Testis (tissue), 3 donors: ENCODE measurements around the gene MAPK8IP3. TPM values are rescaled to one million over a fixed set of nuclear protein-coding genes. Genes with fewer than 3 reads are reported as not detected.

Source experiments
- DNase-seq: peaks from one replicate; pipeline ENCODE4 v3.0.0-alpha.2; 2019
- H3K27ac ChIP-seq, 2 donors: fragments of 200-600 bp; sonication (generic); one replicate each; pipeline ENCODE4 v1.5.1; 2019
- H3K27me3 ChIP-seq: fragments of 200-600 bp; sonication (generic); one replicate; pipeline ENCODE4 v1.5.1; 2019
- H3K36me3 ChIP-seq: fragments of 200-600 bp; sonication (generic); one replicate; pipeline ENCODE4 v1.5.1; 2017; ENCODE audit warnings: low read depth; ENCODE audit errors: missing control alignments
- H3K4me1 ChIP-seq: fragments of 200-600 bp; sonication (generic); one replicate; pipeline ENCODE4 v1.5.1; 2019
- H3K4me3 ChIP-seq, 2 donors: fragments of 200-600 bp; sonication (generic); one replicate each; pipeline ENCODE4 v1.5.1; 2017 to 2019
- H3K9me3 ChIP-seq: fragments of 200-600 bp; sonication (generic); one replicate; pipeline ENCODE4 v1.5.1; 2017
- POLR2A ChIP-seq: fragments of 450-650 bp; IDR thresholded peaks from one replicate; pipeline ENCODE4 v1.6.1; 2017; ENCODE audit warnings: antibody characterized with exemption, mild to moderate bottlenecking, moderate library complexity
- WGBS, 2 donors: methylation state at CpG; one replicate each; pipeline ENCODE4 v1.1.5; 2018; 5-methylcytosine and 5-hydroxymethylcytosine counted together
- intact Hi-C: fragments of 100-400 bp; cut with DNase I; formaldehyde crosslinking; loops from one replicate; pipeline ENCODE4 v1.15.1; 2023; ENCODE audit warnings: low total_unique reads
- polyA plus RNA-seq: library from polyadenylated mRNA; stranded (reverse); fragments of 350-450 nt; fragmentation: Illumina TruSeq; extraction: RNeasy Lipid Tissue Mini Kit (QIAGEN cat#74804); gene quantifications from one replicate; pipeline ENCODE4 v1.2.3, GENCODE V29; 2014; ENCODE audit warnings: low read depth, low replicate concordance; ENCODE audit not compliant: insufficient read depth
- total RNA-seq, 2 donors: library from RNA; depleted of rRNA; stranded (reverse); fragments of >200 nt; gene quantifications; one replicate each; pipeline ENCODE4 v1.2.3, GENCODE V29; 2016
- TF ChIP-seq, protein P1 (sequence below), 3 experiments: fragments of 450-650 bp in 2 of 3; fragments of 200-600 bp in 1 of 3; sonication (generic) in 1 of 3; IDR thresholded peaks; one replicate each; pipeline ENCODE4 v1.5.1; 2016 to 2019; ENCODE audit warnings: antibody characterized with exemption in 3 of 3, mild to moderate bottlenecking in 2 of 3, moderate library complexity in 1 of 3

The MAPK8IP3 gene
- total and polyA plus RNA-seq, 3 donors from 2014 or later, result 52.7 to 154 (median 128) TPM

DNA sequence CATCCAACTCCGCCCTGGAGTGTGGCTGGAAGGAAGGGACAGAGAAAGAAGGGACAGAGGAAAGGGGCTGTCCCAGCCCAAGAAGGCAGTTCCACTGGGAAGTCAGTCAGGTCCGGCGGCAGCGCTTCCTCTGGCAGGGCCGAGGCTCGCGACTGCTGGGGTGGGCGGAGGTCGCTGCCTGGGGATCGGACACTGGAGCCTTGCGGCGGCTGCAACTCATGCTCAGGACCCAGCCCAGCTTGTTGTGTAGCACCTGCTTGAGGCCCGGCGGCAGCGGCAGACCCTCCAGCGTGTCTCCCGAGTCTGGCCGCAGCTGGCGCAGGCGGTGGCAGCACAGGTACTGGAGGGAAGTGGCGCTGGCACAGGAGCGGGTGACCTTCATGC, 71.0 kb downstream of the MAPK8IP3 start:
- WGBS, 2 donors, result 88 to 89% methylated on average over 22 of the region's 22 CpGs
- Histone ChIP-seq H3K9me3 (no peaks in the 10 kb centered on the region), H3K4me3 (no peak overlapping the region), H3K36me3 (no peaks in the 10 kb centered on the region), H3K27ac (no peak overlapping the region), H3K4me1 (peaks cover 20% of the 10 kb centered on the region), H3K27me3 (no peaks in the 10 kb centered on the region)
- no peak for TF ChIP-seq POLR2A
- TF ChIP-seq, protein P1, sequence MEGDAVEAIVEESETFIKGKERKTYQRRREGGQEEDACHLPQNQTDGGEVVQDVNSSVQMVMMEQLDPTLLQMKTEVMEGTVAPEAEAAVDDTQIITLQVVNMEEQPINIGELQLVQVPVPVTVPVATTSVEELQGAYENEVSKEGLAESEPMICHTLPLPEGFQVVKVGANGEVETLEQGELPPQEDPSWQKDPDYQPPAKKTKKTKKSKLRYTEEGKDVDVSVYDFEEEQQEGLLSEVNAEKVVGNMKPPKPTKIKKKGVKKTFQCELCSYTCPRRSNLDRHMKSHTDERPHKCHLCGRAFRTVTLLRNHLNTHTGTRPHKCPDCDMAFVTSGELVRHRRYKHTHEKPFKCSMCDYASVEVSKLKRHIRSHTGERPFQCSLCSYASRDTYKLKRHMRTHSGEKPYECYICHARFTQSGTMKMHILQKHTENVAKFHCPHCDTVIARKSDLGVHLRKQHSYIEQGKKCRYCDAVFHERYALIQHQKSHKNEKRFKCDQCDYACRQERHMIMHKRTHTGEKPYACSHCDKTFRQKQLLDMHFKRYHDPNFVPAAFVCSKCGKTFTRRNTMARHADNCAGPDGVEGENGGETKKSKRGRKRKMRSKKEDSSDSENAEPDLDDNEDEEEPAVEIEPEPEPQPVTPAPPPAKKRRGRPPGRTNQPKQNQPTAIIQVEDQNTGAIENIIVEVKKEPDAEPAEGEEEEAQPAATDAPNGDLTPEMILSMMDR (IDR thresholded peaks at IDR 0.05), result no peak
- DNase-seq, result no peak
- intact Hi-C loops, result no loop called here

DNA sequence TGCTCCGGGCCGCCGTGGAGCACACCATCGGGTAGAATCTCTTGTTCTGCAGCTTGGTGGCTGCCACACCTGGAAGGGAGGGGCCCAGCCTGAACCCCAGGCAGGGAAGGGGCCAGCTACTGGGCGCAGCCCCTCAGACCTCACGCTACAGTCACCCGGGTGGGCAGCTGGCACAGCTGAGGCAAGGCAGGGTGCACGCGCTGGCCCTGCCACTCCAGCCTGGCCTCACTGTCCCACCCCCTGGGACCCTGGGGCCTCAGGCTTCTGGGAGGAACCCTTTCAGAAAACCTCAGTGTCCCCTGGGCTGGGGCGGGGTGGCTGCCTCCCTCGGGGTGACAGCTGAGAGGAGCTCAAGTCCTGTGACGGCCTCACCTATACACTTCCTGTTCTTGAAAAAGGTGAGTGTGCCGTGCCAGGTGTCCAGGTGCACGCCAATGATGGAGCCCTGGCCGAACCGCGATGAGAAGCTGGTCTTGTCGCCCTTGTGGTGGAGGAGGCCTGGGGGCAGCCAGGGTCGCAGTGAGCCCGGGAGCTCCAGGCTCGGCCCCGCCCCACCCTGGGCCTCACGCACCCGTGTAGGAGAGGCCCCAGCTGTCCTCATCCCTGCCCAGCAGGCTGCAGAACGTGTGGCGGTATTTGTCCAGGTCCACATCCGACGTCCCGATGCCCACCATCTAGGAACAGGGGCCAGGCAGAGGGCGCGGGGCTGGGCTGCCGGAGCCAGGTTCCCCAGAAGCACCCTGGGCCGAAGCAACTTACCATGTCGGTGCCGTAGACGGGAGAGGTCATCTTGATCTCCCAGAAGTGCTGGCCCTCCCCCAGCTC, 71.6 kb downstream of the MAPK8IP3 start:
- H3K4me3 ChIP-seq, result no peak overlapping the region
- WGBS, 2 donors, result 65 to 79% methylated on average over 4 to 32 of the region's 36 CpGs
- TF ChIP-seq, protein P1 (IDR thresholded peaks at IDR 0.05), result no peak
- no peak for TF ChIP-seq POLR2A
- intact Hi-C loops, result no loop called here
- no peaks in the 10 kb centered on the region for H3K36me3 ChIP-seq
- no peaks in the 10 kb centered on the region for H3K27me3 ChIP-seq
- H3K4me1 ChIP-seq, result peaks cover 16% of the 10 kb centered on the region
- no peak for DNase-seq
- no peaks in the 10 kb centered on the region for H3K9me3 ChIP-seq
- H3K27ac ChIP-seq, result no peak overlapping the region

DNA sequence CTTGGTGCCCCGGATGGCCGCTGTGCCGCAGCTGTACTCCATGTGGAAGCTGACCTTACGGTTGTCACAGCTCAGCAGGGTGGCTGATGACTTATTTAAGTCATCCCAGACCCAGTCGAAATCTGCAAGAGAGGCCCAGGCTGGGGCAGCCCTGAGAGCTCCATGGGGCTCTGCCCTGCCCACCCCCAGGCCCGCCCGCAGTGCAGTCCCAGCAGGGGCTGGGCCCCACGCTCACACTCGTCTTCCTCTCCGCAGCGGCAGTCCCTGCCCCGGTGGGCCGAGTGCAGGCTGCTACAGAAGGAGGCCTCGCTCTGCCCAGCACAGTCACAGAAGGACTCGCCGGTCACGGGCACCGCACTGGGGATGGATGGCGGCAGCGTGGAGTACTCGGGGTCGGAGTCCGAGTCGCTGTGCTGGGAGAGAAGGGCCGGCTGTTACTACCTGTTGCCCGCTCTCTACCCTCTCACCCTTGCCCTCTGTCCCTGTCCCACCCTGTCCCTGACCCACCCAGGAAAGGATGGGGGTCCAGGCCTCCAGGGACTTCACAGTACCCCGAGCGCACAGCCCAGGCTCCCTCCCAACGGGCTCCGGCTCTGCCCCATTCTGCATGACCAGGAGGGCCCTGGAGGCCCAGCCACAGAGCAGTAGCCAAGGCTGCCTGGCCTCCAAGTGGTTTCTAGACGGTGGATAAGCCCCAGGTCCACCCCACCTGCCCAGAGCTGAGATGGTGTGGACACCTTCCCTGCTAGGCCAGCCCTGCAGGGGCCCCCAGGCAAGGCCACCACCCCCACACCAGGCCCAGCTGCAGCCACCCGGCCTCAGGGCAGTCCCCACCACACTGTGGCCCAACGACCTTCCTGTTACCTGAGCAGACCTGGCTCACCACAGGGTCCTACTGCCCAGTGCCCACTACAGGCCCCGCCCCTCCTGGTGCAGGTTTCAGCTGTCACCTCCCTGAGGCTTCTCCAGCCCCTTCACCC, 72.5 kb downstream of the MAPK8IP3 start:
- TF ChIP-seq POLR2A, result no peak
- TF ChIP-seq, protein P1 (IDR thresholded peaks at IDR 0.05), result no peak
- DNase-seq, result no peak
- no peak overlapping the region for H3K27ac ChIP-seq
- intact Hi-C loops, result no loop called here
- H3K27me3 ChIP-seq, result no peaks in the 10 kb centered on the region
- no peaks in the 10 kb centered on the region for H3K9me3 ChIP-seq
- no peak overlapping the region for H3K4me3 ChIP-seq
- peaks cover 16% of the 10 kb centered on the region for H3K4me1 ChIP-seq
- H3K36me3 ChIP-seq, result no peaks in the 10 kb centered on the region
- 88 to 90% methylated on average over 13 to 34 of the region's 34 CpGs for WGBS, 2 donors

DNA sequence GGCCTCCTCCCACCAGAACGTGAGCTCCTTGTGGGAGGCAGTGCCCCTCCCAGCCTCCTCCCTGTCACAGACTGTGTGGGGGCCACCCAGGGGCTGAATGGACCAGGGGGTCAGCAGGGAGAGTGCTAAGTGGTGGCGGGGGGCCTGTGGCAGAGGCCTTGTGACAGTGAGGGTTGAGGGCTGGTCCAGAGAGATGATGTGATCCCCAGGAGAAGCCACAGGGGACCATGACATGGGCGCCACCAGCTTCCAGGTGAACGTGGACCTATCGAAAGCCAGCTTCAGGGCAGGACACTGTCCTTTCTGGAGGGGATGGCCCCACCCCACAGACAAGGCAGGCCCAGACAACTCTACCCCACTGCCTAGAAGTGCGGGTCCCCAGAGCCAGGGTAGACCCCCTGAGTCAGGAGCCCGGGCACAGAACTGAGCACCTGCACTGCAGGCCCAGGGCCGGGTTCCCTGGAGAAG, 73.3 kb downstream of the MAPK8IP3 start:
- Histone ChIP-seq H3K36me3 (no peaks in the 10 kb centered on the region), H3K4me3 (no peak overlapping the region), H3K4me1 (peaks cover 17% of the 10 kb centered on the region), H3K27me3 (no peaks in the 10 kb centered on the region), H3K27ac (no peak overlapping the region), H3K9me3 (no peaks in the 10 kb centered on the region)
- WGBS, 2 donors, result 82 to 85% methylated on average over 2 to 8 of the region's 8 CpGs
- intact Hi-C loops, result no loop called here
- TF ChIP-seq, protein P1 (IDR thresholded peaks at IDR 0.05), result no peak
- TF ChIP-seq POLR2A, result no peak
- no peak for DNase-seq
